HCT116 (cell line): Measurements from ENCODE around the gene CRYGA. TPM values are rescaled to one million over a fixed set of nuclear protein-coding genes. Genes with fewer than 3 reads are reported as not detected.

ENCODE experiments used
- ATAC-seq: fragments of 200-7000 bp; cut with Tn5 transposase; 2 replicates; pipeline ENCODE4 v1.9.1; 2020; ENCODE audit warnings: mild to moderate bottlenecking, moderate library complexity
- BruUV-seq: library from RNA; stranded (reverse); fragments of 400-500 nt; replicated peaks from 2 replicates; lab custom pipeline; 2021; lab: Mats Ljungman, UMichigan
- CTCF ChIA-PET: fragments of 300-600 bp; sonication (Branson Sonifier 250); formaldehyde crosslinking; loops from one replicate; lab custom pipeline; 2021; ENCODE audit warnings: antibody characterized with exemption; lab: Charles Lee
- POLR2A ChIA-PET: fragments of 300-600, 350-600 bp; sonication (Branson Sonifier 250); formaldehyde crosslinking; loops from one replicate; lab custom pipeline; 2021; ENCODE audit warnings: antibody characterized with exemption; lab: Charles Lee
- RAD21 ChIA-PET, 2 experiments: fragments of 300-600 bp; sonication (Branson Sonifier 250); formaldehyde crosslinking; loops; one replicate each; lab custom pipeline; 2023; ENCODE audit warnings: low total read pairs in 2 of 2; ENCODE audit not compliant: uncharacterized antibody in 2 of 2, unreplicated experiment in 2 of 2, low non-redundant PET in 1 of 2; lab: Charles Lee
- DNase-seq: peaks from one replicate; pipeline ENCODE4 v3.0.0-alpha.2; 2010; ENCODE audit warnings: low read depth, low spot score
- H2AFZ ChIP-seq: fragments of 200-600 bp; shearing (Covaris generic), sonication (generic); 2 replicates; pipeline ENCODE4 v1.6.1; 2017; ENCODE audit warnings: low read depth, mixed run types, mixed read lengths, antibody characterized with exemption, low read length; ENCODE audit not compliant: poor library complexity, severe bottlenecking
- H3K27ac ChIP-seq: 2 replicates; pipeline ENCODE4 v1.5.1; 2012; ENCODE audit warnings: low read depth, low read length
- H3K27me3 ChIP-seq: fragments of 200-600 bp; sonication (generic); 2 replicates; pipeline ENCODE4 v1.6.1; 2016; ENCODE audit warnings: mixed run types, low read length, mixed read lengths; ENCODE audit not compliant: insufficient read depth
- H3K36me3 ChIP-seq, 2 experiments: fragments of 200-500 bp in 1 of 2; fragments of 200-600 bp in 1 of 2; sonication (Bioruptor generic) in 1 of 2; sonication (generic) in 1 of 2; 2 replicates each; pipeline versions ENCODE4 v1.5.1 to v1.6.1; 2014 to 2016; ENCODE audit warnings: low read length in 2 of 2, inconsistent platforms in 1 of 2, mixed read lengths in 1 of 2, mixed run types in 1 of 2; ENCODE audit not compliant: insufficient read depth in 2 of 2, control insufficient read depth in 1 of 2
- H3K4me1 ChIP-seq, 2 experiments: fragments of 200-600 bp in 1 of 2; sonication (generic) in 1 of 2; 2 replicates each; pipeline versions ENCODE4 v1.5.1 to v1.6.1; 2012 to 2017; ENCODE audit warnings: low read length in 2 of 2, inconsistent platforms in 1 of 2, mild to moderate bottlenecking in 1 of 2, mixed read lengths in 1 of 2, mixed run types in 1 of 2, moderate library complexity in 1 of 2; ENCODE audit not compliant: insufficient read depth in 2 of 2, control insufficient read depth in 1 of 2
- H3K4me2 ChIP-seq: fragments of 200-600 bp; sonication (generic); 2 replicates; pipeline ENCODE4 v1.6.1; 2017; ENCODE audit warnings: mixed run types, low read length, mixed read lengths
- H3K4me3 ChIP-seq, 2 experiments: fragments of 200-600 bp in 1 of 2; sonication (generic) in 1 of 2; replicated peaks in 1 of 2; 2 replicates each; pipeline ENCODE4 v1.5.1; 2011 to 2016; ENCODE audit warnings: low read length in 2 of 2, control low read depth in 1 of 2, low read depth in 1 of 2, mild to moderate bottlenecking in 1 of 2, mixed read lengths in 1 of 2, mixed run types in 1 of 2
- H3K79me2 ChIP-seq: fragments of 200-600 bp; sonication (generic); 2 replicates; pipeline ENCODE4 v1.6.1; 2017; ENCODE audit warnings: mild to moderate bottlenecking, mixed run types, low read length, moderate library complexity, mixed read lengths; ENCODE audit not compliant: insufficient read depth
- H3K9ac ChIP-seq: fragments of 200-600 bp; sonication (generic); 2 replicates; pipeline ENCODE4 v1.6.1; 2016; ENCODE audit warnings: low read length, mixed read lengths
- H3K9me2 ChIP-seq: fragments of 200-600 bp; sonication (generic), shearing (Covaris generic); 2 replicates; pipeline ENCODE4 v1.6.1; 2017; ENCODE audit warnings: mixed run types, mild to moderate bottlenecking, moderate library complexity; ENCODE audit not compliant: insufficient read depth
- H3K9me3 ChIP-seq, 2 experiments: fragments of 200-500 bp in 1 of 2; fragments of 200-600 bp in 1 of 2; sonication (Bioruptor generic) in 1 of 2; sonication (generic) in 1 of 2; 2 replicates each; pipeline ENCODE4 v1.6.1; 2014 to 2017; ENCODE audit warnings: low read length in 2 of 2, mixed read lengths in 2 of 2, inconsistent platforms in 1 of 2, low read depth in 1 of 2, mild to moderate bottlenecking in 1 of 2, mixed run types in 1 of 2, moderate library complexity in 1 of 2; ENCODE audit not compliant: control insufficient read depth in 1 of 2, insufficient read depth in 1 of 2
- H4K20me1 ChIP-seq: fragments of 200-600 bp; sonication (generic), shearing (Covaris generic); 2 replicates; pipeline ENCODE4 v1.6.1; 2017; ENCODE audit warnings: mixed run types, mild to moderate bottlenecking, moderate library complexity; ENCODE audit not compliant: insufficient read depth
- EGR1 ChIP-seq: IDR thresholded peaks from 2 replicates; pipeline ENCODE4 v1.6.1; 2012; ENCODE audit warnings: low read depth
- EZH2phosphoT487 ChIP-seq: fragments of 200-600 bp; IDR thresholded peaks from 2 replicates; pipeline ENCODE4 v1.6.1; 2018; ENCODE audit warnings: antibody characterized with exemption, borderline replicate concordance
- FOSL1 ChIP-seq: IDR thresholded peaks from 2 replicates; pipeline ENCODE4 v1.6.1; 2012; ENCODE audit warnings: low read depth
- JUND ChIP-seq: IDR thresholded peaks from 2 replicates; pipeline ENCODE4 v1.6.1; 2012
- POLR2A ChIP-seq: IDR thresholded peaks from 2 replicates; pipeline ENCODE4 v1.7.0; 2011; ENCODE audit warnings: borderline replicate concordance; ENCODE audit not compliant: insufficient read depth, insufficient read length; ENCODE audit errors: extremely low read depth
- POLR2AphosphoS5 ChIP-seq: IDR thresholded peaks from 2 replicates; pipeline ENCODE4 v1.6.1; 2011; ENCODE audit warnings: mild to moderate bottlenecking, low read depth, low read length, moderate library complexity
- SP1 ChIP-seq: IDR thresholded peaks from 2 replicates; pipeline ENCODE4 v1.6.1; 2012; ENCODE audit warnings: low read depth
- SRF ChIP-seq: IDR thresholded peaks from 2 replicates; pipeline ENCODE4 v1.6.1; 2012; ENCODE audit warnings: low read depth
- YY1 ChIP-seq: IDR thresholded peaks from 2 replicates; pipeline ENCODE4 v1.6.1; 2011; ENCODE audit warnings: low read length, low read depth, moderate library complexity, mild to moderate bottlenecking; ENCODE audit not compliant: insufficient replicate concordance; ENCODE audit errors: extremely low read depth
- ZFX ChIP-seq: fragments of 450-650 bp; IDR thresholded peaks from 2 replicates; pipeline ENCODE4 v1.6.1; 2017
- intact Hi-C: fragments of 100-400 bp; cut with micrococcal nuclease; formaldehyde crosslinking; loops from 2 replicates; pipeline ENCODE4 v1.10.0; 2022
- total RNA-seq: library from RNA; stranded (reverse); gene quantifications from one replicate; pipeline ENCODE4 v1.2.1, GENCODE V29; 2021; ENCODE audit not compliant: unreplicated experiment
- TF ChIP-seq, protein P1 (sequence below): IDR thresholded peaks from 2 replicates; pipeline ENCODE4 v1.6.1; 2012
- TF ChIP-seq, protein P2 (sequence below): IDR thresholded peaks from 2 replicates; pipeline ENCODE4 v1.6.1; 2012
- TF ChIP-seq, protein P3 (sequence below): IDR thresholded peaks from 2 replicates; pipeline ENCODE4 v1.6.1; 2012; ENCODE audit warnings: low read depth
- TF ChIP-seq, protein P4 (sequence below), 3 experiments: fragments of 200-600 bp in 1 of 3; sonication (generic) in 1 of 3; IDR thresholded peaks in 2 of 3; conservative IDR thresholded peaks in 1 of 3; 2 replicates each; pipeline ENCODE4 v1.5.1; 2012 to 2017; ENCODE audit warnings: low read depth in 2 of 3, low read length in 2 of 3, antibody characterized with exemption in 1 of 3, borderline replicate concordance in 1 of 3, control low read depth in 1 of 3, mild to moderate bottlenecking in 1 of 3, mixed read lengths in 1 of 3, mixed run types in 1 of 3, moderate library complexity in 1 of 3; ENCODE audit not compliant: insufficient read depth in 1 of 3

CRYGA gene
- total RNA-seq, 1 experiment from 2014 or later: not detected

DNA sequence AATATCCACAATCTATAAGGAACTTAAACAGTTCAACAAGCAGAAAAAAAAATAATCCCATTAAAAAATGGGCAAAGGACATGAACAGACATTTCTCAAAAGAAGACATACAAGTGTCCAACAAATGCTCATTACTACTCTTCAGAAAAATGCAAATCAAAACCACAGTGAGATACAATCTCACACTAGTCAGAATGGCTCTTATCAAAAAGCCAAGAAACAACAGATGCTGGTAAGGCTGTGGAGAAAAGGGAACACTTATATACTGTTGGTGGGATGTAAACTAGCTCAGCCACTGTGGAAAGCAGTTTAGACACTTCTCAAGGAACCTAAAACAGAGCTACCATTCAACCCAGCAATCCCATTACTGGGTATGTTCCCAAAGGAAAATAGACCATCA, 10.2 kb downstream of the CRYGA start:
- intact Hi-C loops: no loop called here
- ChIA-PET RAD21 (no interaction called here), POLR2A (no interaction called here)
- no peak for ATAC-seq
- no peaks in the 10 kb centered on the region for H3K4me1 ChIP-seq
- no peaks in the 10 kb centered on the region for H3K36me3 ChIP-seq
- H4K20me1 ChIP-seq: no peaks in the 10 kb centered on the region
- H3K79me2 ChIP-seq: no peaks in the 10 kb centered on the region
- no peak overlapping the region for H3K4me2 ChIP-seq
- H3K4me3 ChIP-seq: no peak overlapping the region
- no peak overlapping the region for H3K27ac ChIP-seq
- no peak for TF ChIP-seq SRF
- TF ChIP-seq, protein P1, sequence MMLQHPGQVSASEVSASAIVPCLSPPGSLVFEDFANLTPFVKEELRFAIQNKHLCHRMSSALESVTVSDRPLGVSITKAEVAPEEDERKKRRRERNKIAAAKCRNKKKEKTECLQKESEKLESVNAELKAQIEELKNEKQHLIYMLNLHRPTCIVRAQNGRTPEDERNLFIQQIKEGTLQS: no peak
- TF ChIP-seq, protein P2, sequence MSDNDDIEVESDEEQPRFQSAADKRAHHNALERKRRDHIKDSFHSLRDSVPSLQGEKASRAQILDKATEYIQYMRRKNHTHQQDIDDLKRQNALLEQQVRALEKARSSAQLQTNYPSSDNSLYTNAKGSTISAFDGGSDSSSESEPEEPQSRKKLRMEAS: no peak
- no peak for TF ChIP-seq ZFX
- TF ChIP-seq, protein P3, sequence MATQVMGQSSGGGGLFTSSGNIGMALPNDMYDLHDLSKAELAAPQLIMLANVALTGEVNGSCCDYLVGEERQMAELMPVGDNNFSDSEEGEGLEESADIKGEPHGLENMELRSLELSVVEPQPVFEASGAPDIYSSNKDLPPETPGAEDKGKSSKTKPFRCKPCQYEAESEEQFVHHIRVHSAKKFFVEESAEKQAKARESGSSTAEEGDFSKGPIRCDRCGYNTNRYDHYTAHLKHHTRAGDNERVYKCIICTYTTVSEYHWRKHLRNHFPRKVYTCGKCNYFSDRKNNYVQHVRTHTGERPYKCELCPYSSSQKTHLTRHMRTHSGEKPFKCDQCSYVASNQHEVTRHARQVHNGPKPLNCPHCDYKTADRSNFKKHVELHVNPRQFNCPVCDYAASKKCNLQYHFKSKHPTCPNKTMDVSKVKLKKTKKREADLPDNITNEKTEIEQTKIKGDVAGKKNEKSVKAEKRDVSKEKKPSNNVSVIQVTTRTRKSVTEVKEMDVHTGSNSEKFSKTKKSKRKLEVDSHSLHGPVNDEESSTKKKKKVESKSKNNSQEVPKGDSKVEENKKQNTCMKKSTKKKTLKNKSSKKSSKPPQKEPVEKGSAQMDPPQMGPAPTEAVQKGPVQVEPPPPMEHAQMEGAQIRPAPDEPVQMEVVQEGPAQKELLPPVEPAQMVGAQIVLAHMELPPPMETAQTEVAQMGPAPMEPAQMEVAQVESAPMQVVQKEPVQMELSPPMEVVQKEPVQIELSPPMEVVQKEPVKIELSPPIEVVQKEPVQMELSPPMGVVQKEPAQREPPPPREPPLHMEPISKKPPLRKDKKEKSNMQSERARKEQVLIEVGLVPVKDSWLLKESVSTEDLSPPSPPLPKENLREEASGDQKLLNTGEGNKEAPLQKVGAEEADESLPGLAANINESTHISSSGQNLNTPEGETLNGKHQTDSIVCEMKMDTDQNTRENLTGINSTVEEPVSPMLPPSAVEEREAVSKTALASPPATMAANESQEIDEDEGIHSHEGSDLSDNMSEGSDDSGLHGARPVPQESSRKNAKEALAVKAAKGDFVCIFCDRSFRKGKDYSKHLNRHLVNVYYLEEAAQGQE: no peak
- TF ChIP-seq EZH2phosphoT487: no peak
- TF ChIP-seq EGR1: no peak
- TF ChIP-seq POLR2A: no peak
- TF ChIP-seq, protein P4, sequence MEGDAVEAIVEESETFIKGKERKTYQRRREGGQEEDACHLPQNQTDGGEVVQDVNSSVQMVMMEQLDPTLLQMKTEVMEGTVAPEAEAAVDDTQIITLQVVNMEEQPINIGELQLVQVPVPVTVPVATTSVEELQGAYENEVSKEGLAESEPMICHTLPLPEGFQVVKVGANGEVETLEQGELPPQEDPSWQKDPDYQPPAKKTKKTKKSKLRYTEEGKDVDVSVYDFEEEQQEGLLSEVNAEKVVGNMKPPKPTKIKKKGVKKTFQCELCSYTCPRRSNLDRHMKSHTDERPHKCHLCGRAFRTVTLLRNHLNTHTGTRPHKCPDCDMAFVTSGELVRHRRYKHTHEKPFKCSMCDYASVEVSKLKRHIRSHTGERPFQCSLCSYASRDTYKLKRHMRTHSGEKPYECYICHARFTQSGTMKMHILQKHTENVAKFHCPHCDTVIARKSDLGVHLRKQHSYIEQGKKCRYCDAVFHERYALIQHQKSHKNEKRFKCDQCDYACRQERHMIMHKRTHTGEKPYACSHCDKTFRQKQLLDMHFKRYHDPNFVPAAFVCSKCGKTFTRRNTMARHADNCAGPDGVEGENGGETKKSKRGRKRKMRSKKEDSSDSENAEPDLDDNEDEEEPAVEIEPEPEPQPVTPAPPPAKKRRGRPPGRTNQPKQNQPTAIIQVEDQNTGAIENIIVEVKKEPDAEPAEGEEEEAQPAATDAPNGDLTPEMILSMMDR (IDR thresholded peaks at IDR 0.05 in 2 of 3, conservative IDR thresholded peaks at IDR 0.05 in 1 of 3; ENCODE audit: borderline replicate concordance in 1 of 3, insufficient read depth in 1 of 3, low read depth in 2 of 3, low read length in 2 of 3): no peak
- TF ChIP-seq JUND: no peak
- no peak for TF ChIP-seq POLR2AphosphoS5
- no peak for TF ChIP-seq YY1
- no peak for TF ChIP-seq SP1
- TF ChIP-seq FOSL1: no peak
- TF ChIP-seq, all 23 proteins: peak for 0
- no TSS peak for BruUV-seq
- Histone ChIP-seq H3K9me2 (no peaks in the 10 kb centered on the region), H3K9ac (no peak overlapping the region), H3K9me3 (no peaks in the 10 kb centered on the region), H3K27me3 (no peaks in the 10 kb centered on the region), H2AFZ (no peak overlapping the region)
- DNase-seq: no peak
- CTCF ChIA-PET: no interaction called here
